Esophagus muscularis mucosa (tissue), 4 donors: ENCODE measurements around the gene NT5DC3. TPM values are rescaled to one million over a fixed set of nuclear protein-coding genes. Genes with fewer than 3 reads are reported as not detected.

Experiments used
- DNase-seq: peaks from one replicate; pipeline ENCODE4 v3.0.0-alpha.2; 2017; ENCODE audit errors: extremely low spot score
- H3K27ac ChIP-seq, 4 donors: fragments of 200-600 bp; sonication (generic); replicated peaks in 1 of 4; 1 replicate in 3 of 4; 2 replicates in 1 of 4; pipeline ENCODE4 v1.5.1; 2016 to 2019; ENCODE audit warnings: mild to moderate bottlenecking in 1 of 4
- H3K27me3 ChIP-seq, 4 donors: fragments of 200-600 bp; sonication (generic); one replicate each; pipeline versions ENCODE4 v1.5.1 to v1.6.0; 2016 to 2019
- H3K36me3 ChIP-seq, 4 donors: fragments of 200-600 bp; sonication (generic); one replicate each; pipeline ENCODE4 v1.5.1; 2016 to 2019
- H3K4me1 ChIP-seq, 4 donors: fragments of 200-600 bp; sonication (generic); one replicate each; pipeline ENCODE4 v1.5.1; 2016 to 2019
- H3K4me3 ChIP-seq, 4 donors: fragments of 200-600 bp; sonication (generic); 1 replicate in 2 of 4; 2 replicates in 2 of 4; pipeline ENCODE4 v1.5.1; 2016 to 2019; ENCODE audit warnings: mild to moderate bottlenecking in 4 of 4, moderate library complexity in 1 of 4
- H3K9me3 ChIP-seq, 4 donors: fragments of 200-600 bp; sonication (generic); 1 replicate in 3 of 4; 2 replicates in 1 of 4; pipeline ENCODE4 v1.5.1; 2016 to 2019
- CTCF ChIP-seq, 3 experiments: fragments of 200-600 bp in 2 of 3; fragments of 450-650 bp in 1 of 3; sonication (generic) in 2 of 3; IDR thresholded peaks; one replicate each; pipeline ENCODE4 v1.5.1; 2017 to 2019; ENCODE audit warnings: antibody characterized with exemption in 3 of 3, mild to moderate bottlenecking in 2 of 3, moderate library complexity in 1 of 3
- EP300 ChIP-seq: sonication (generic); formaldehyde crosslinking; IDR thresholded peaks from one replicate; pipeline ENCODE4 v1.6.1; 2017; ENCODE audit warnings: antibody characterized with exemption
- POLR2A ChIP-seq: fragments of 450-650 bp; IDR thresholded peaks from one replicate; pipeline ENCODE4 v1.6.1; 2017; ENCODE audit warnings: antibody characterized with exemption, moderate library complexity, mild to moderate bottlenecking, low read depth
- POLR2AphosphoS5 ChIP-seq, 2 donors: sonication (generic); formaldehyde crosslinking; IDR thresholded peaks; one replicate each; pipeline ENCODE4 v1.6.1; 2017; ENCODE audit warnings: antibody characterized with exemption in 2 of 2
- WGBS: methylation state at CpG from one replicate; pipeline ENCODE4 v1.1.5; 2018; 5-methylcytosine and 5-hydroxymethylcytosine counted together
- intact Hi-C: fragments of 100-400 bp; cut with DNase I; formaldehyde crosslinking; loops from one replicate; pipeline ENCODE4 v1.15.1; 2023
- total RNA-seq, 4 donors: library from RNA; depleted of rRNA; stranded (reverse); fragments of >200 nt; gene quantifications; one replicate each; pipeline versions ENCODE4 v1.1.0 to v1.2.1, GENCODE V29; 2016

NT5DC3 gene
- total RNA-seq, 4 donors from 2014 or later: 169 to 275 (median 195) TPM

- peaks cover 9 to 97% (median 81%) of the 10 kb centered on the region in 4 donors for H3K36me3 ChIP-seq
Measured at GRCh38 chr12:103783744-103784664, 57.0 kb downstream of the NT5DC3 start.

GRCh38 chr12:103782399-103782798, 58.6 kb downstream of the NT5DC3 start:
- no peak for TF ChIP-seq POLR2AphosphoS5 (IDR thresholded peaks at IDR 0.05)
- no peak for TF ChIP-seq POLR2A
- TF ChIP-seq CTCF (IDR thresholded peaks at IDR 0.05): no peak
- TF ChIP-seq EP300: no peak
- H3K36me3 ChIP-seq: peaks cover 13 to 97% (median 90%) of the 10 kb centered on the region in 4 donors
- no peak overlapping the region for H3K27ac ChIP-seq
- H3K4me1 ChIP-seq: peaks cover 0 to 3% (median 0%) of the 10 kb centered on the region in 4 donors
- intact Hi-C loops: no loop called here
- H3K27me3 ChIP-seq: no peaks in the 10 kb centered on the region
- no peak for DNase-seq
- WGBS: 100% methylated on average over 3 of the region's 3 CpGs
- no peaks in the 10 kb centered on the region for H3K9me3 ChIP-seq
- no peak overlapping the region for H3K4me3 ChIP-seq

More at GRCh38 chr12:103783744-103784664, 57.0 kb downstream of the NT5DC3 start:
- Histone ChIP-seq H3K27ac (peak overlapping the region in 1 of 4 donors; percentile 8), H3K27me3 (no peaks in the 10 kb centered on the region), H3K4me1 (peaks cover 0 to 3% (median 0%) of the 10 kb centered on the region in 4 donors), H3K4me3 (no peak overlapping the region), H3K9me3 (no peaks in the 10 kb centered on the region)
- intact Hi-C loops: no loop called here
- no peak for DNase-seq
- WGBS: 73% methylated on average over 5 of the region's 5 CpGs
- no peak for TF ChIP-seq POLR2A
- peak in 1 of 2 donors; percentile 10 for TF ChIP-seq POLR2AphosphoS5 (IDR thresholded peaks at IDR 0.05)

- no peak for DNase-seq
Measured at GRCh38 chr12:103780992-103781391, 60.0 kb downstream of the NT5DC3 start.

GRCh38 chr12:103780093-103780440, 61.0 kb downstream of the NT5DC3 start:
- DNase-seq: no peak
- WGBS: 92% methylated on average over 4 of the region's 4 CpGs
- no peak overlapping the region for H3K4me3 ChIP-seq
- peaks cover 0 to 16% (median under 1%) of the 10 kb centered on the region in 4 donors for H3K4me1 ChIP-seq
- no peaks in the 10 kb centered on the region for H3K27me3 ChIP-seq
- peak overlapping the region in 1 of 4 donors; percentile 12 for H3K27ac ChIP-seq
- TF ChIP-seq POLR2A: no peak
- TF ChIP-seq CTCF (IDR thresholded peaks at IDR 0.05): no peak
- TF ChIP-seq POLR2AphosphoS5 (IDR thresholded peaks at IDR 0.05): no peak
- TF ChIP-seq EP300: no peak
- intact Hi-C loops: no loop called here
- H3K36me3 ChIP-seq: peaks cover 17 to 100% (median 94%) of the 10 kb centered on the region in 4 donors
- H3K9me3 ChIP-seq: no peaks in the 10 kb centered on the region

More at GRCh38 chr12:103780992-103781391, 60.0 kb downstream of the NT5DC3 start:
- Histone ChIP-seq H3K4me3 (no peak overlapping the region), H3K27me3 (no peaks in the 10 kb centered on the region), H3K27ac (no peak overlapping the region), H3K36me3 (peaks cover 17 to 100% (median 94%) of the 10 kb centered on the region in 4 donors), H3K4me1 (peaks cover 0 to 9% (median 0%) of the 10 kb centered on the region in 4 donors), H3K9me3 (no peaks in the 10 kb centered on the region)
- 91% methylated on average over 3 of the region's 3 CpGs for WGBS
- TF ChIP-seq POLR2A (no peak), POLR2AphosphoS5 (IDR thresholded peaks at IDR 0.05) (no peak), EP300 (no peak), CTCF (IDR thresholded peaks at IDR 0.05) (no peak)
- intact Hi-C loops: no loop called here

GRCh38 chr12:103779410-103780092, 61.5 kb downstream of the NT5DC3 start:
- H3K36me3 ChIP-seq: peaks cover 12 to 100% (median 91%) of the 10 kb centered on the region in 4 donors
- peaks cover 0 to 21% (median 3%) of the 10 kb centered on the region in 4 donors for H3K4me1 ChIP-seq
- peak overlapping the region in 1 of 4 donors; percentile 12 for H3K27ac ChIP-seq
- intact Hi-C loops: loop anchor here (2.0 to 10.0 kb wide), 3 partner anchors 19 to 165 kb away; no protein-coding TSS in a partner anchor
- TF ChIP-seq POLR2AphosphoS5 (IDR thresholded peaks at IDR 0.05) (no peak), EP300 (no peak), POLR2A (no peak), CTCF (IDR thresholded peaks at IDR 0.05) (no peak)
- WGBS: 90% methylated on average over 7 of the region's 7 CpGs
- H3K9me3 ChIP-seq: no peaks in the 10 kb centered on the region
- DNase-seq: no peak
- no peak overlapping the region for H3K4me3 ChIP-seq
- no peaks in the 10 kb centered on the region for H3K27me3 ChIP-seq
